HG03442 (cell line): ENCODE measurements around the gene TEX35.
"Not testable (repeated sequence)": the region's sequence is repeated elsewhere in the genome, so short reads cannot be mapped to it uniquely, and the experiment has no call there.

Source experiments
- ATAC-seq: cut with Tn5 transposase; IDR thresholded peaks from one replicate; pipeline ENCODE4 v1.9.1; 2021; ENCODE audit warnings: mild to moderate bottlenecking, moderate library complexity; ENCODE audit not compliant: unreplicated experiment

TEX35 gene

GRCh38 chr1:178493301-178493741 is 19.6 kb upstream of the TEX35 start:
- ATAC-seq: no peak

GRCh38 chr1:178494569-178494971 is 18.3 kb upstream of the TEX35 start:
- no peak for ATAC-seq

GRCh38 chr1:178495158-178495557 is 17.8 kb upstream of the TEX35 start:
- ATAC-seq: no peak

GRCh38 chr1:178495741-178496409 is 17.0 kb upstream of the TEX35 start:
- no peak for ATAC-seq

GRCh38 chr1:178496410-178497135 is 16.3 kb upstream of the TEX35 start, which contains the start of gene CLEC20A:
CLEC20A (minus strand) TSS chr1:178496964; CDS start chr1:178496939, 25 bp downstream.
- no peak for ATAC-seq

- ATAC-seq: no peak
These were observed 14.9 kb upstream of the TEX35 start for GRCh38 chr1:178497903-178498478.

GRCh38 chr1:178498896-178499675 is 13.8 kb upstream of the TEX35 start:
- ATAC-seq: no peak

GRCh38 chr1:178500091-178500770 is 12.7 kb upstream of the TEX35 start:
- ATAC-seq: no peak

GRCh38 chr1:178500936-178501554 is 11.9 kb upstream of the TEX35 start:
- no peak for ATAC-seq

- peak; percentile 84 for ATAC-seq
These were observed 11.1 kb upstream of the TEX35 start for GRCh38 chr1:178501705-178502329.

- no peak for ATAC-seq
These were observed 10.6 kb upstream of the TEX35 start for GRCh38 chr1:178502330-178502714.

GRCh38 chr1:178502856-178503255 is 10.1 kb upstream of the TEX35 start:
- ATAC-seq: no peak

- not testable (repeated sequence) for ATAC-seq
These were observed 9.6 kb upstream of the TEX35 start for GRCh38 chr1:178503316-178503715.

- no peak for ATAC-seq
These were observed 9.1 kb upstream of the TEX35 start for GRCh38 chr1:178503849-178504248.

- no peak for ATAC-seq
These were observed 8.6 kb upstream of the TEX35 start for GRCh38 chr1:178504286-178504685.

GRCh38 chr1:178506177-178506576 is 6.7 kb upstream of the TEX35 start:
- ATAC-seq: no peak

GRCh38 chr1:178506669-178507068 is 6.2 kb upstream of the TEX35 start:
- ATAC-seq: no peak

GRCh38 chr1:178509414-178510007 is 3.4 kb upstream of the TEX35 start:
- no peak for ATAC-seq

- ATAC-seq: no peak
These were observed 2.8 kb upstream of the TEX35 start for GRCh38 chr1:178510155-178510554.
